ENCODE results near the gene PIM1. TPM values are rescaled to one million over a fixed set of nuclear protein-coding genes. Genes with fewer than 3 reads are reported as not detected.

PIM1 gene
- polyA plus RNA-seq, 1 donor (not counting 4 experiments of a cell fraction or from before 2014, with no cell fraction given): 10.2 TPM

GRCh38 chr6:37160922-37161778 is 8.8 kb upstream of the PIM1 start:
- no peaks in the 10 kb centered on the region for H3K27me3 ChIP-seq (ENCODE audit: control insufficient read depth, extremely low read depth, insufficient read depth, low read length)
- no peak overlapping the region for H3K4me3 ChIP-seq (ENCODE audit: control insufficient read depth in 2 of 3, extremely low read depth in 1 of 3, insufficient read depth in 2 of 3, low read depth in 1 of 3, low read length in 3 of 3)
- H3K79me2 ChIP-seq (ENCODE audit: control insufficient read depth, insufficient read depth, low read length): no peaks in the 10 kb centered on the region
- H2AFZ ChIP-seq (ENCODE audit: control insufficient read depth, low read length): no peak overlapping the region
- no peaks in the 10 kb centered on the region for H3K4me1 ChIP-seq (ENCODE audit: control insufficient read depth, extremely low read depth, insufficient read depth, low read length)
- no peak for FAIRE-seq
- no peaks in the 10 kb centered on the region for H4K20me1 ChIP-seq (ENCODE audit: control insufficient read depth, extremely low read depth, insufficient read depth, low read length)
- dilution Hi-C loops (cut with MboI; ENCODE audit: extremely low pct_ligation_motif_present, low sequenced_read_pairs): no loop called here
- no peak overlapping the region for H3K9ac ChIP-seq (ENCODE audit: control insufficient read depth, extremely low read depth, insufficient read depth, low read length)
- no peaks in the 10 kb centered on the region for H3K9me3 ChIP-seq (ENCODE audit: control insufficient read depth, low read depth, low read length)
- no peaks in the 10 kb centered on the region for H3K9me1 ChIP-seq (ENCODE audit: control insufficient read depth, extremely low read depth, insufficient read depth, low read length)
- H3K36me3 ChIP-seq (ENCODE audit: control insufficient read depth in 2 of 2, extremely low read depth in 1 of 2, insufficient read depth in 2 of 2, low read length in 2 of 2): no peaks in the 10 kb centered on the region
- TF ChIP-seq CTCF (optimal IDR thresholded peaks at IDR 0.05 in 1 of 3, IDR thresholded peaks at IDR 0.05 in 1 of 3, conservative IDR thresholded peaks at IDR 0.05 in 1 of 3; ENCODE audit: extremely low read depth in 1 of 3, insufficient read depth in 2 of 3, low read length in 3 of 3): no peak
- TF ChIP-seq EZH2 (IDR thresholded peaks at IDR 0.05; ENCODE audit: low read length): no peak
- no peak overlapping the region for H3K27ac ChIP-seq (ENCODE audit: control insufficient read depth, insufficient read depth, low read length)
- DNase-seq (ENCODE audit: low read depth, low spot score): no peak
- no peak overlapping the region for H3K4me2 ChIP-seq (ENCODE audit: control insufficient read depth, extremely low read depth, insufficient read depth, low read depth, low read length)

DNA sequence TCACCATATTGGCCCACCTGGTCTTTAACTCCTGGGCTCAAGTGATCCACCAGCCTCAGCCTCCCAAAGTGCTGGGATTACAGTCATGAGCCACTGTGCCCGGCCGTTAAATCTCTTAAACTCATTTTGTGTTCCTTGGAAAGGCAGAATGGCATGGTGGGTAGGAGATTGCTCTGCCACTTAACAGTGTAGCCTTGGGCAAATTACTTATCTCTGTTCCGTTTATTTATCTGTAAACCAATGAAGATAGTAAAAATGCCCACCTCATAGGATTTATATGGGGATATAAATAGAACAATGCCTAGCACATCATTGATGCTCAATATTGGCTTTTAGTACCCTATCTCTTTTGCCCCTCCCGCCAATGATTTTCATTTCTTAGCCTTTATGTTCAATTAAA is 7.2 kb upstream of the PIM1 start:
- no peaks in the 10 kb centered on the region for H3K27me3 ChIP-seq (ENCODE audit: control insufficient read depth, extremely low read depth, insufficient read depth, low read length)
- DNase-seq (ENCODE audit: low read depth, low spot score) (no peak), FAIRE-seq (no peak)
- H3K9me3 ChIP-seq (ENCODE audit: control insufficient read depth, low read depth, low read length): no peaks in the 10 kb centered on the region
- H2AFZ ChIP-seq (ENCODE audit: control insufficient read depth, low read length): no peak overlapping the region
- H3K36me3 ChIP-seq (ENCODE audit: control insufficient read depth in 2 of 2, extremely low read depth in 1 of 2, insufficient read depth in 2 of 2, low read length in 2 of 2): no peaks in the 10 kb centered on the region
- H3K79me2 ChIP-seq (ENCODE audit: control insufficient read depth, insufficient read depth, low read length): no peaks in the 10 kb centered on the region
- H3K4me3 ChIP-seq (ENCODE audit: control insufficient read depth in 2 of 3, extremely low read depth in 1 of 3, insufficient read depth in 2 of 3, low read depth in 1 of 3, low read length in 3 of 3): no peak overlapping the region
- H3K4me2 ChIP-seq (ENCODE audit: control insufficient read depth, extremely low read depth, insufficient read depth, low read depth, low read length): no peak overlapping the region
- no peak for TF ChIP-seq EZH2 (IDR thresholded peaks at IDR 0.05; ENCODE audit: low read length)
- TF ChIP-seq CTCF (optimal IDR thresholded peaks at IDR 0.05 in 1 of 3, IDR thresholded peaks at IDR 0.05 in 1 of 3, conservative IDR thresholded peaks at IDR 0.05 in 1 of 3; ENCODE audit: extremely low read depth in 1 of 3, insufficient read depth in 2 of 3, low read length in 3 of 3): no peak
- dilution Hi-C loops (cut with MboI; ENCODE audit: extremely low pct_ligation_motif_present, low sequenced_read_pairs): no loop called here
- H3K4me1 ChIP-seq (ENCODE audit: control insufficient read depth, extremely low read depth, insufficient read depth, low read length): no peaks in the 10 kb centered on the region
- H3K9ac ChIP-seq (ENCODE audit: control insufficient read depth, extremely low read depth, insufficient read depth, low read length): no peak overlapping the region
- no peaks in the 10 kb centered on the region for H4K20me1 ChIP-seq (ENCODE audit: control insufficient read depth, extremely low read depth, insufficient read depth, low read length)
- no peaks in the 10 kb centered on the region for H3K9me1 ChIP-seq (ENCODE audit: control insufficient read depth, extremely low read depth, insufficient read depth, low read length)
- H3K27ac ChIP-seq (ENCODE audit: control insufficient read depth, insufficient read depth, low read length): no peak overlapping the region
